ENCODE results near the gene METTL2B.
"Not testable (repeated sequence)": the region's sequence is repeated elsewhere in the genome, so short reads cannot be mapped to it uniquely, and the experiment has no call there.

METTL2B gene

GRCh38 chr7:128532956-128533355, 56.4 kb downstream of the METTL2B start:
- DNase-seq (ENCODE audit: insufficient read length, low spot score); FAIRE-seq: not testable (repeated sequence)

DNA sequence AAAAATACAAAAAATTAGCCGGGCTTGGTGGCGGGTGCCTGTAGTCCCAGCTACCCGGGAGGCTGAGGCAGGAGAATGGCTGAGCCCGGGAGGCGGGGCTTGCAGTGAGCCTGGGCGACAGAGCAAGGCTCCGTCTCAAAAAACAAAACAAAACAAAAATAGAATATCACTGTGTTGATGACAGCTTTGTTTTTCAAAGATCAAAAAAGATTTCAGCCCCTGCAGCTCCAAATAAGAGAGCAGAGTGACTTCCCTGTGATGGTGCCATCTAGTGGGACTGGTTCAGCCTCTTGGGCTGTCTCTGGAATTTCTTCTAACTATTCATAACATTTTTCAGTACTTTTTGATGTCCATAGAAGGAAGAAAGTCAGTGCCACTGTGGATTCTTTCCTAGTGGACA, 60.9 kb downstream of the METTL2B start:
- not testable (repeated sequence) for FAIRE-seq; DNase-seq (ENCODE audit: insufficient read length, low spot score)
- TF ChIP-seq, protein P1, sequence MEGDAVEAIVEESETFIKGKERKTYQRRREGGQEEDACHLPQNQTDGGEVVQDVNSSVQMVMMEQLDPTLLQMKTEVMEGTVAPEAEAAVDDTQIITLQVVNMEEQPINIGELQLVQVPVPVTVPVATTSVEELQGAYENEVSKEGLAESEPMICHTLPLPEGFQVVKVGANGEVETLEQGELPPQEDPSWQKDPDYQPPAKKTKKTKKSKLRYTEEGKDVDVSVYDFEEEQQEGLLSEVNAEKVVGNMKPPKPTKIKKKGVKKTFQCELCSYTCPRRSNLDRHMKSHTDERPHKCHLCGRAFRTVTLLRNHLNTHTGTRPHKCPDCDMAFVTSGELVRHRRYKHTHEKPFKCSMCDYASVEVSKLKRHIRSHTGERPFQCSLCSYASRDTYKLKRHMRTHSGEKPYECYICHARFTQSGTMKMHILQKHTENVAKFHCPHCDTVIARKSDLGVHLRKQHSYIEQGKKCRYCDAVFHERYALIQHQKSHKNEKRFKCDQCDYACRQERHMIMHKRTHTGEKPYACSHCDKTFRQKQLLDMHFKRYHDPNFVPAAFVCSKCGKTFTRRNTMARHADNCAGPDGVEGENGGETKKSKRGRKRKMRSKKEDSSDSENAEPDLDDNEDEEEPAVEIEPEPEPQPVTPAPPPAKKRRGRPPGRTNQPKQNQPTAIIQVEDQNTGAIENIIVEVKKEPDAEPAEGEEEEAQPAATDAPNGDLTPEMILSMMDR (IDR thresholded peaks at IDR 0.05; ENCODE audit: insufficient read depth, missing control alignments): peak; percentile 21

GRCh38 chr7:128542530-128542929, 66.0 kb downstream of the METTL2B start:
- not testable (repeated sequence) for FAIRE-seq; DNase-seq (ENCODE audit: insufficient read length, low spot score)

DNA sequence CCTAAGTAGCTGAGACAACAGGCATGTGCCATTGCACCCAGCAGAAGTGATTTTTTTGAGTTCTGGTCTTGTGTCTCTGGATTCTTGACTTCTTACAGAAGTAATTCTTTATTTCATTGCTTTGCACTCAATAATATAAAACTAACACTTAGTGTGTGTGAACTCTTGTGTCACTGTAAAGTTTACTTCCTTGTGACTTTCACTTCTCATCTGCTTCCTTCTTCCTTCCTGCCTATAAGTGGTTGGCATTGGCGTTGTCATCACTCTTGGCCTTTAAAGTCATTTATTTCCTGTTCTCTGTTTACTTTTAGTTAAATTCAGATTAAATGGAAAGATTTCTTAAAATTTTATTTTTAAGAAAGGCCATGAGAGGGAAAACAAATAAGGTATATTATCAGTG, 66.8 kb downstream of the METTL2B start:
- not testable (repeated sequence) for FAIRE-seq; DNase-seq (ENCODE audit: insufficient read length, low spot score)

DNA sequence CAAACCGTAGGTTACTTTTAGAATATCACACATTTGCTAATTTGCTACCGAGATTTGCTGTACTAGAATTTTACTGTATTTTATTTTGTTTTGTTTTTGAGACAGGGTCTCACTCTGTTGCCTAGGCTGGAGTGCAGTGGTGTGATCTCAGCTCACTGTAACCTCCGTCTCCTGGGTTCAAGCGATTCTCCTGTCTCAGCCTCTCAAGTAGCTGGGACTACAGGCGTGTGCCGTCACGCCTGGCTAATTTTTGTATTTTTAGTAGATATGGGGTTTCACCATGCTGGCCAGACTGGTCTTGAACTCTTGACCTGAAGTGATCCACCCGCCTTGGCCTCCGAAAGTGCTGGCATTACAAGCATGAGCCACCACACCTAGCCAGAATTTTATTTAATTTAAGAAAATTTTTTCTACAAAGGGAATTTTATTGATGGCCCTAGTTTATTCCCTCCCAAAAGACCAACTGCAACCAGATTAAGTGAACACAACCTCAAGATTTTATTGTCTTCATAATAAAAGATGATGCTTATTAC, 69.8 kb downstream of the METTL2B start:
- DNase-seq (ENCODE audit: insufficient read length, low spot score); FAIRE-seq: not testable (repeated sequence)

DNA sequence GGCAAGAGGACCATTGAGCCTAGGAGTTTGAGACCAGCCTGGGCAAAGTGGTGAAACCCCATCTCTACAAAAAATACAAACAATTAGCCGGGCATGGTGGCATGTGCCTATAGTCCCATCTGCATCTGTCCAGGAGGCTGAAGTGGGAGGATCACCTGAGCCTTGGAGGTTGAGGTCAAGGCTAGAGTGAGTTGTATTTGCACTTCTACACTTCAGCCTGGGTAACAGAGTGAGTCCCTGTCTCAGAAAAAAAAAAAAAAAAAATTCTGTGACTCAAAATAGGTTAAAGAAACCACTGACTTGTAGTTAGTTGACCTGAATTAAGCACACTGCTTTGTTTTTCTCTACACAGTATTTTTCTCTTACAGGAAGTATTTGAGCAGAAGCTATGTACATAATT, 74.4 kb downstream of the METTL2B start:
- no peak for DNase-seq (ENCODE audit: insufficient read length, low spot score)
- TF ChIP-seq, protein P1 (IDR thresholded peaks at IDR 0.05; ENCODE audit: insufficient read depth, missing control alignments): no peak
- no peak for FAIRE-seq

- FAIRE-seq; DNase-seq (ENCODE audit: insufficient read length, low spot score): not testable (repeated sequence)
These were observed 77.8 kb downstream of the METTL2B start for GRCh38 chr7:128554394-128554793.

Measured in D721Med (cell line).